ENCODE results near the gene TBX18.

DNA sequence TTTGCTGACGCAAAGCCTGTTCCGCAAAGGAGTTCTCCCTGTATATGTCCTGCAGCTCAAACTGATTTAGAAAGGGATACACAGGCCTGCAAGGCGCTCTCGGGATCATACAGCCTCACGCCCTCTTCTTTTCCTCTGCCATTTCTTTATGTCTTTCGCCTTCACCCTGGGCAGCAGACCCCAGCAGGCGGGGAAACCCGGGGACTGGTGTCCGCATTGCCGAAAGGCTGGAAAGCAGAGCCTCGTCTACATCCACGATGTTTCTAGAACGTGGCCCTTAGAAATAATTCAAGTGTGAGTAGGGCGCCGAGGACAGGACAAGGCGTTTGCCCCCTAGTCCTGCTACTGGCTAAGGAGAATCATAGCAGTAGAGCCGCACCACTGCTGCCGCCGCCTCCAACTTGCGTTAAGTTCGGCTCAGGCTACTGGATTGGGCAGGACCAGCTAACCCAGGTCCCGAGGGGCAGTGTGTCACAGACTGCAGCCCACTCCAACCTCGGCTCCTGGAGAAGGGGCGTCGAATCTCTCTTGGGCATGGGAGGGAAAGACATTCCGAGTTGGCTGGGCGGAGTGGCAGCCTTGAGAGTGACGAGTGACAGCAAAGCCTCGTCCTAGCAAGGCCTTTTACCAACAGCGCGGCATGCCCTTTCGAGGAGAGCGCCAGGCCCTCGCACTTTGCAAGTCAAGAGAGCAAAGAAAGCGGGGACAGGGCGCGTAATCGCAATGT lies 2.6 kb upstream of the TBX18 start:
- TF ChIP-seq, protein P1, sequence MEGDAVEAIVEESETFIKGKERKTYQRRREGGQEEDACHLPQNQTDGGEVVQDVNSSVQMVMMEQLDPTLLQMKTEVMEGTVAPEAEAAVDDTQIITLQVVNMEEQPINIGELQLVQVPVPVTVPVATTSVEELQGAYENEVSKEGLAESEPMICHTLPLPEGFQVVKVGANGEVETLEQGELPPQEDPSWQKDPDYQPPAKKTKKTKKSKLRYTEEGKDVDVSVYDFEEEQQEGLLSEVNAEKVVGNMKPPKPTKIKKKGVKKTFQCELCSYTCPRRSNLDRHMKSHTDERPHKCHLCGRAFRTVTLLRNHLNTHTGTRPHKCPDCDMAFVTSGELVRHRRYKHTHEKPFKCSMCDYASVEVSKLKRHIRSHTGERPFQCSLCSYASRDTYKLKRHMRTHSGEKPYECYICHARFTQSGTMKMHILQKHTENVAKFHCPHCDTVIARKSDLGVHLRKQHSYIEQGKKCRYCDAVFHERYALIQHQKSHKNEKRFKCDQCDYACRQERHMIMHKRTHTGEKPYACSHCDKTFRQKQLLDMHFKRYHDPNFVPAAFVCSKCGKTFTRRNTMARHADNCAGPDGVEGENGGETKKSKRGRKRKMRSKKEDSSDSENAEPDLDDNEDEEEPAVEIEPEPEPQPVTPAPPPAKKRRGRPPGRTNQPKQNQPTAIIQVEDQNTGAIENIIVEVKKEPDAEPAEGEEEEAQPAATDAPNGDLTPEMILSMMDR (IDR thresholded peaks at IDR 0.05) = no peak
- no peak for TF ChIP-seq POLR2A (IDR thresholded peaks at IDR 0.05)

Measured in uterus (tissue), 2 donors.